GM18907 (cell line): Measurements from ENCODE around the gene B4GALT2.

Experiments used
- ATAC-seq: cut with Tn5 transposase; IDR thresholded peaks from one replicate; pipeline ENCODE4 v1.9.1; 2021; ENCODE audit warnings: mild to moderate bottlenecking, moderate library complexity; ENCODE audit not compliant: unreplicated experiment

Gene B4GALT2

GRCh38 chr1:43983253-43983899, 4.4 kb downstream of the B4GALT2 start:
- ATAC-seq: no peak

GRCh38 chr1:43984855-43985254, 5.8 kb downstream of the B4GALT2 start:
- ATAC-seq: no peak

- no peak for ATAC-seq
These were observed 7.1 kb downstream of the B4GALT2 start for GRCh38 chr1:43985984-43986595.

- ATAC-seq: no peak
These were observed 7.7 kb downstream of the B4GALT2 start for GRCh38 chr1:43986712-43987111.

- no peak for ATAC-seq
These were observed 8.3 kb downstream of the B4GALT2 start for GRCh38 chr1:43987159-43987902.

GRCh38 chr1:43990271-43991199, 11.5 kb downstream of the B4GALT2 start:
- ATAC-seq: no peak

- no peak for ATAC-seq
These were observed 12.1 kb downstream of the B4GALT2 start for GRCh38 chr1:43991200-43991475.

GRCh38 chr1:43991476-43992231, 12.6 kb downstream of the B4GALT2 start, which contains the start of gene CCDC24:
Gene CCDC24 (plus strand): TSS chr1:43991599. CDS start chr1:43991879, 280 bp downstream.
- ATAC-seq: peak; percentile 72

GRCh38 chr1:43992232-43992995, 13.4 kb downstream of the B4GALT2 start:
- ATAC-seq: no peak

- no peak for ATAC-seq
These were observed 14.3 kb downstream of the B4GALT2 start for GRCh38 chr1:43993206-43993914.

- no peak for ATAC-seq
These were observed 15.1 kb downstream of the B4GALT2 start for GRCh38 chr1:43994071-43994470.

GRCh38 chr1:43994794-43995790, 16.1 kb downstream of the B4GALT2 start:
- no peak for ATAC-seq

GRCh38 chr1:43995984-43996732, 17.1 kb downstream of the B4GALT2 start:
- ATAC-seq: no peak

- no peak for ATAC-seq
These were observed 17.7 kb downstream of the B4GALT2 start for GRCh38 chr1:43996733-43997115.

GRCh38 chr1:43997295-43997999, 18.4 kb downstream of the B4GALT2 start:
- no peak for ATAC-seq

GRCh38 chr1:43998000-43998378, 19.0 kb downstream of the B4GALT2 start:
- ATAC-seq: no peak

- ATAC-seq: no peak
These were observed 20.4 kb downstream of the B4GALT2 start for GRCh38 chr1:43999455-43999854.
